IMR-90 (cell line): ENCODE measurements around the gene CYP4V2. TPM values are rescaled to one million over a fixed set of nuclear protein-coding genes. Genes with fewer than 3 reads are reported as not detected.
A peak's percentile ranks its signal among the peaks of the same experiment; 100 is the strongest.

Experiments
- ATAC-seq: fragments of 200-7000 bp; cut with Tn5 transposase; 2 replicates; pipeline ENCODE4 v1.9.1; 2020; ENCODE audit warnings: low read depth, mild to moderate bottlenecking, moderate library complexity
- BruUV-seq: library from RNA; stranded (reverse); fragments of 400-500 nt; replicated peaks from 2 replicates; lab custom pipeline; 2021; lab: Mats Ljungman, UMichigan
- CTCF ChIA-PET: fragments of 300-600 bp; formaldehyde crosslinking; extraction: SDS; loops from one replicate; lab custom pipeline; 2021; ENCODE audit warnings: antibody characterized with exemption; lab: Yijun Ruan, JAX
- POLR2A ChIA-PET: fragments of 300-600 bp; sonication (Branson Sonifier 250); formaldehyde crosslinking; loops from one replicate; lab custom pipeline; 2022; ENCODE audit warnings: antibody characterized with exemption; ENCODE audit not compliant: unreplicated experiment; lab: Charles Lee
- DNase-seq: peaks from one replicate; pipeline ENCODE4 v3.0.0; 2013
- H2AFZ ChIP-seq: replicated peaks from 2 replicates; pipeline ENCODE3; 2013; ENCODE audit warnings: low read length, mild to moderate bottlenecking; ENCODE audit not compliant: poor library complexity
- H2AK5ac ChIP-seq: 2 replicates; pipeline ENCODE4 v1.6.1; 2013; ENCODE audit warnings: low read depth, low read length, inconsistent platforms
- H2AK9ac ChIP-seq: replicated peaks from 2 replicates; pipeline ENCODE3; 2013; ENCODE audit warnings: mild to moderate bottlenecking, low read depth, low read length, moderate library complexity; ENCODE audit not compliant: poor library complexity
- H2BK120ac ChIP-seq: 2 replicates; pipeline ENCODE4 v1.6.1; 2013; ENCODE audit warnings: low read depth, low read length, inconsistent platforms
- H2BK15ac ChIP-seq: 3 replicates; pipeline ENCODE4 v1.6.1; 2013; ENCODE audit warnings: low read depth, low read length, inconsistent platforms
- H2BK20ac ChIP-seq: 2 replicates; pipeline ENCODE4 v1.6.1; 2013; ENCODE audit warnings: low read depth, mild to moderate bottlenecking, inconsistent platforms, low read length, moderate library complexity
- H2BK5ac ChIP-seq: 2 replicates; pipeline ENCODE4 v1.6.1; 2013; ENCODE audit warnings: mild to moderate bottlenecking, low read depth, low read length, inconsistent platforms; ENCODE audit not compliant: poor library complexity, severe bottlenecking
- H3K14ac ChIP-seq: replicated peaks from 2 replicates; pipeline ENCODE4 v1.6.1; 2013; ENCODE audit warnings: low read depth, low read length, inconsistent platforms
- H3K18ac ChIP-seq: 2 replicates; pipeline ENCODE4 v1.6.1; 2013; ENCODE audit warnings: low read depth, low read length, control low read depth
- H3K23ac ChIP-seq: 2 replicates; pipeline ENCODE4 v1.6.1; 2013; ENCODE audit warnings: low read depth, low read length, inconsistent platforms
- H3K27ac ChIP-seq: 2 replicates; pipeline ENCODE4 v1.5.1; 2013; ENCODE audit warnings: mild to moderate bottlenecking, control low read depth, low read length; ENCODE audit not compliant: insufficient read depth
- H3K27me3 ChIP-seq: 2 replicates; pipeline ENCODE4 v1.6.1; 2013; ENCODE audit warnings: low read length; ENCODE audit not compliant: control insufficient read depth, insufficient read depth
- H3K36me3 ChIP-seq: 2 replicates; pipeline ENCODE4 v1.6.1; 2013; ENCODE audit warnings: low read length, mixed read lengths; ENCODE audit not compliant: control insufficient read depth, insufficient read depth
- H3K4ac ChIP-seq: 2 replicates; pipeline ENCODE4 v1.6.1; 2013; ENCODE audit warnings: low read depth, low read length, inconsistent platforms
- H3K4me1 ChIP-seq: 2 replicates; pipeline ENCODE4 v1.6.1; 2013; ENCODE audit warnings: low read length, mixed read lengths; ENCODE audit not compliant: control insufficient read depth, insufficient read depth
- H3K4me2 ChIP-seq: 2 replicates; pipeline ENCODE4 v1.6.1; 2013; ENCODE audit warnings: low read depth, mild to moderate bottlenecking, control low read depth, low read length, moderate library complexity
- H3K4me3 ChIP-seq: 2 replicates; pipeline ENCODE4 v1.5.1; 2013; ENCODE audit warnings: low read depth, mild to moderate bottlenecking, control low read depth, low read length, moderate library complexity; ENCODE audit not compliant: insufficient read depth
- H3K56ac ChIP-seq: 2 replicates; pipeline ENCODE4 v1.6.1; 2013; ENCODE audit warnings: low read length, inconsistent platforms; ENCODE audit not compliant: insufficient read depth; ENCODE audit errors: extremely low read depth
- H3K79me1 ChIP-seq, 2 experiments: 2 replicates each; pipeline ENCODE4 v1.6.1; 2013; ENCODE audit warnings: low read length in 2 of 2, inconsistent platforms in 1 of 2, low read depth in 1 of 2
- H3K9ac ChIP-seq: 2 replicates; pipeline ENCODE4 v1.6.1; 2013; ENCODE audit warnings: low read depth, low read length, control low read depth
- H3K9me1 ChIP-seq: 2 replicates; pipeline ENCODE4 v1.6.1; 2013; ENCODE audit warnings: low read length, inconsistent platforms; ENCODE audit not compliant: insufficient read depth
- H3K9me3 ChIP-seq: 2 replicates; pipeline ENCODE4 v1.6.1; 2013; ENCODE audit warnings: low read length; ENCODE audit not compliant: control insufficient read depth, insufficient read depth
- H4K20me1 ChIP-seq: 2 replicates; pipeline ENCODE4 v1.6.1; 2013; ENCODE audit warnings: low read length, inconsistent platforms; ENCODE audit not compliant: insufficient read depth
- H4K5ac ChIP-seq: 2 replicates; pipeline ENCODE4 v1.6.1; 2013; ENCODE audit warnings: mild to moderate bottlenecking, low read depth, low read length, control low read depth
- H4K8ac ChIP-seq, 2 experiments: 2 replicates each; pipeline ENCODE4 v1.6.1; 2013; ENCODE audit warnings: low read depth in 2 of 2, low read length in 2 of 2, control low read depth in 1 of 2, inconsistent platforms in 1 of 2
- H4K91ac ChIP-seq: 2 replicates; pipeline ENCODE4 v1.6.1; 2013; ENCODE audit warnings: low read depth, low read length, inconsistent platforms; ENCODE audit not compliant: insufficient read depth
- BHLHE40 ChIP-seq: fragments of 150-350 bp; IDR thresholded peaks from 2 replicates; pipeline ENCODE4 v1.6.1; 2016; ENCODE audit warnings: mild to moderate bottlenecking, low read depth, low read length
- MAFK ChIP-seq: IDR thresholded peaks from 2 replicates; pipeline ENCODE4 v1.6.1; 2012; ENCODE audit warnings: low read depth, low read length, improper control_type of control experiment
- WGBS, 2 experiments: methylation state at CpG; one replicate each; pipeline versions ENCODE4 v1.1.5 to v1.1.7; 2013; ENCODE audit warnings: missing lambda C conversion rate in 2 of 2; ENCODE audit not compliant: insufficient read length in 1 of 2; ENCODE audit errors: extremely low coverage in 2 of 2; 5-methylcytosine and 5-hydroxymethylcytosine counted together
- dilution Hi-C: fragments of 300-500 bp; cut with HindIII; formaldehyde crosslinking; loops from one replicate; pipeline ENCODE4 v1.14.3; 2018; ENCODE audit warnings: low sequenced_read_pairs; ENCODE audit not compliant: unreplicated experiment
- in situ Hi-C: fragments of 300-500 bp; cut with MboI; formaldehyde crosslinking; loops from 3 replicates; pipeline ENCODE4 v1.14.3; 2019; ENCODE audit warnings: low sequenced_read_pairs, inconsistent platforms, mixed read lengths
- intact Hi-C: fragments of 100-400 bp; cut with micrococcal nuclease; formaldehyde crosslinking; loops from 2 replicates; pipeline ENCODE4 v1.10.0; 2022
- polyA plus RNA-seq, 3 experiments: library from polyadenylated mRNA; depleted of rRNA; stranded (reverse); fragments of >200 nt; gene quantifications; 2 replicates each; pipeline ENCODE4 v1.2.3, GENCODE V29; 2012; ENCODE audit warnings: low replicate concordance in 1 of 3
- total RNA-seq: library from RNA; depleted of rRNA; stranded (reverse); fragments of >200 nt; gene quantifications from 2 replicates; pipeline ENCODE4 v1.2.3, GENCODE V29; 2012

CYP4V2 gene
- total and polyA plus RNA-seq, 2 of the 4 experiments (the other 2 are of a cell fraction), result 3.9 to 4.1 TPM

DNA sequence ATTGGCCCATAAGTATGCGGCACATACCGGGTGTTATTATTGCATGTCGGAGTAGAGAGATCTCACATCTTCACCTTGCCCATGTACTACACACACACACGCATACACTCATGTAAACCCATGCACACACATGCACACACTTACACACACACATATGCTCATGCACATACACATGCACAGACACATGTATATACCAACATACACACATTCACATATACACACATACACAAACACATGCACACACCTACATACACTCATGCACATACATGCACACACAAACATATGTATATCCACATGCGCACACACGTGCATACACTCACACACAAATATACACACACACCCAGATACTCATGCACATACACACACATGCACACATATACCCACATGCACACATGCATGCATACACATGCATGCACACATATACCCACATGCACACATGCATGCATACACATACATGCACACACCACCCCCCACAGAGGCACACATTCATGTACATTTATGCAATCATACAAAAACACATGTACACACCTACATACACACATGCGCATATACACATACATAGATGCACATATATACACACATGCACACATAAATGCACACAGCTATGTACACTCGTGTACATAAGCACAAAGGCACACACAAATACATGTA is 11.2 kb downstream of the CYP4V2 start:
- H3K27me3 ChIP-seq, result no peaks in the 10 kb centered on the region
- H3K4me1 ChIP-seq, result no peaks in the 10 kb centered on the region; the same call in 1 of the 2 replicates
- dilution Hi-C loops (no loop called here), in situ Hi-C loops (no loop called here), intact Hi-C loops (loop anchor here (1.0 kb wide), 1 partner anchor 10 kb away; no protein-coding TSS in a partner anchor)
- no peak overlapping the region for H3K14ac ChIP-seq
- H3K4me3 ChIP-seq, result no peak overlapping the region
- H3K9ac ChIP-seq, result no peak overlapping the region
- DNase-seq (no peak), ATAC-seq (no peak)
- H3K9me3 ChIP-seq, result no peaks in the 10 kb centered on the region
- H3K9me1 ChIP-seq, result peaks cover 4% of the 10 kb centered on the region; the same call in 1 of the 2 replicates
- H3K79me1 ChIP-seq, result no peaks in the 10 kb centered on the region
- H2BK5ac ChIP-seq, result no peak overlapping the region
- no peak overlapping the region for H2BK120ac ChIP-seq
- H2AFZ ChIP-seq, result peak overlapping the region; percentile 26
- ChIA-PET POLR2A (interaction anchor here (1.2 kb wide), 1 partner anchor 9 kb away, joined by 3 read pairs; no protein-coding TSS in a partner anchor), CTCF (interaction anchor here (1.1 to 1.5 kb wide), 2 partner anchors 10 to 12 kb away, joined by 3 to 5 read pairs; no protein-coding TSS in a partner anchor)
- no peak overlapping the region for H2AK9ac ChIP-seq
- 96% methylated on average over 6 of the region's 8 CpGs; no CpG with 5 or more reads in 1 of the 2 experiments for WGBS, 2 experiments
- no peaks in the 10 kb centered on the region for H4K20me1 ChIP-seq
- H3K4me2 ChIP-seq, result no peak overlapping the region
- no peak overlapping the region for H4K5ac ChIP-seq
- TF ChIP-seq BHLHE40 (no peak), MAFK (no peak)
- no peak overlapping the region for H3K18ac ChIP-seq
- H2BK15ac ChIP-seq, result no peak overlapping the region
- H2BK20ac ChIP-seq, result no peak overlapping the region
- no peak overlapping the region for H3K4ac ChIP-seq
- no peak overlapping the region for H3K56ac ChIP-seq
- H4K8ac ChIP-seq, result no peak overlapping the region
- no peak overlapping the region for H3K27ac ChIP-seq
- BruUV-seq, result no TSS peak
- no peak overlapping the region for H2AK5ac ChIP-seq
- H3K36me3 ChIP-seq, result no peaks in the 10 kb centered on the region
- H3K23ac ChIP-seq, result no peak overlapping the region
- no peak overlapping the region for H4K91ac ChIP-seq
